GM12891 (cell line): ENCODE results near the gene MAP3K9.

Experiments
- POLR2A ChIP-seq: IDR thresholded peaks from 2 replicates; pipeline ENCODE4 v1.6.1; 2011; ENCODE audit warnings: low read depth, low read length, control low read depth
- POLR2AphosphoS5 ChIP-seq: IDR thresholded peaks from 2 replicates; pipeline ENCODE4 v1.6.1; 2011; ENCODE audit warnings: low read depth, low read length, control low read depth
- SPI1 ChIP-seq: IDR thresholded peaks from 2 replicates; pipeline ENCODE4 v1.6.1; 2011; ENCODE audit warnings: low read depth, low read length, control low read depth

- no peak for TF ChIP-seq POLR2A
- no peak for TF ChIP-seq POLR2AphosphoS5
- TF ChIP-seq SPI1, result no peak
Measured at GRCh38 chr14:70847406-70848090, 38.2 kb upstream of the MAP3K9 start.
